NCI-H187 treated with DMSO at 0.1 percent for 48 hours (cell line): ENCODE data around the gene CH25H.

Experiments used
- DNase-seq: peaks from one replicate; lab custom pipeline; 2025; lab: John Stamatoyannopoulos, UW

CH25H gene

GRCh38 chr10:89156161-89156835, 50.8 kb downstream of the CH25H start:
- no peak for DNase-seq
